HCT116 (cell line): Measurements from ENCODE around the gene TTC12. TPM values are rescaled to one million over a fixed set of nuclear protein-coding genes. Genes with fewer than 3 reads are reported as not detected.

Source experiments
- ATAC-seq: fragments of 200-7000 bp; cut with Tn5 transposase; 2 replicates; pipeline ENCODE4 v1.9.1; 2020; ENCODE audit warnings: mild to moderate bottlenecking, moderate library complexity
- BruUV-seq: library from RNA; stranded (reverse); fragments of 400-500 nt; replicated peaks from 2 replicates; lab custom pipeline; 2021; lab: Mats Ljungman, UMichigan
- CTCF ChIA-PET: fragments of 300-600 bp; sonication (Branson Sonifier 250); formaldehyde crosslinking; loops from one replicate; lab custom pipeline; 2021; ENCODE audit warnings: antibody characterized with exemption; lab: Charles Lee
- POLR2A ChIA-PET: fragments of 300-600, 350-600 bp; sonication (Branson Sonifier 250); formaldehyde crosslinking; loops from one replicate; lab custom pipeline; 2021; ENCODE audit warnings: antibody characterized with exemption; lab: Charles Lee
- RAD21 ChIA-PET, 2 experiments: fragments of 300-600 bp; sonication (Branson Sonifier 250); formaldehyde crosslinking; loops; one replicate each; lab custom pipeline; 2023; ENCODE audit warnings: low total read pairs in 2 of 2; ENCODE audit not compliant: uncharacterized antibody in 2 of 2, unreplicated experiment in 2 of 2, low non-redundant PET in 1 of 2; lab: Charles Lee
- DNase-seq: peaks from one replicate; pipeline ENCODE4 v3.0.0-alpha.2; 2010; ENCODE audit warnings: low read depth, low spot score
- H2AFZ ChIP-seq: fragments of 200-600 bp; shearing (Covaris generic), sonication (generic); 2 replicates; pipeline ENCODE4 v1.6.1; 2017; ENCODE audit warnings: low read depth, mixed run types, mixed read lengths, antibody characterized with exemption, low read length; ENCODE audit not compliant: poor library complexity, severe bottlenecking
- H3K27ac ChIP-seq: 2 replicates; pipeline ENCODE4 v1.5.1; 2012; ENCODE audit warnings: low read depth, low read length
- H3K27me3 ChIP-seq: fragments of 200-600 bp; sonication (generic); 2 replicates; pipeline ENCODE4 v1.6.1; 2016; ENCODE audit warnings: mixed run types, low read length, mixed read lengths; ENCODE audit not compliant: insufficient read depth
- H3K36me3 ChIP-seq, 2 experiments: fragments of 200-500 bp in 1 of 2; fragments of 200-600 bp in 1 of 2; sonication (Bioruptor generic) in 1 of 2; sonication (generic) in 1 of 2; 2 replicates each; pipeline versions ENCODE4 v1.5.1 to v1.6.1; 2014 to 2016; ENCODE audit warnings: low read length in 2 of 2, inconsistent platforms in 1 of 2, mixed read lengths in 1 of 2, mixed run types in 1 of 2; ENCODE audit not compliant: insufficient read depth in 2 of 2, control insufficient read depth in 1 of 2
- H3K4me1 ChIP-seq, 2 experiments: fragments of 200-600 bp in 1 of 2; sonication (generic) in 1 of 2; 2 replicates each; pipeline versions ENCODE4 v1.5.1 to v1.6.1; 2012 to 2017; ENCODE audit warnings: low read length in 2 of 2, inconsistent platforms in 1 of 2, mild to moderate bottlenecking in 1 of 2, mixed read lengths in 1 of 2, mixed run types in 1 of 2, moderate library complexity in 1 of 2; ENCODE audit not compliant: insufficient read depth in 2 of 2, control insufficient read depth in 1 of 2
- H3K4me2 ChIP-seq: fragments of 200-600 bp; sonication (generic); 2 replicates; pipeline ENCODE4 v1.6.1; 2017; ENCODE audit warnings: mixed run types, low read length, mixed read lengths
- H3K4me3 ChIP-seq, 2 experiments: fragments of 200-600 bp in 1 of 2; sonication (generic) in 1 of 2; replicated peaks in 1 of 2; 2 replicates each; pipeline ENCODE4 v1.5.1; 2011 to 2016; ENCODE audit warnings: low read length in 2 of 2, control low read depth in 1 of 2, low read depth in 1 of 2, mild to moderate bottlenecking in 1 of 2, mixed read lengths in 1 of 2, mixed run types in 1 of 2
- H3K79me2 ChIP-seq: fragments of 200-600 bp; sonication (generic); 2 replicates; pipeline ENCODE4 v1.6.1; 2017; ENCODE audit warnings: mild to moderate bottlenecking, mixed run types, low read length, moderate library complexity, mixed read lengths; ENCODE audit not compliant: insufficient read depth
- H3K9ac ChIP-seq: fragments of 200-600 bp; sonication (generic); 2 replicates; pipeline ENCODE4 v1.6.1; 2016; ENCODE audit warnings: low read length, mixed read lengths
- H3K9me2 ChIP-seq: fragments of 200-600 bp; sonication (generic), shearing (Covaris generic); 2 replicates; pipeline ENCODE4 v1.6.1; 2017; ENCODE audit warnings: mixed run types, mild to moderate bottlenecking, moderate library complexity; ENCODE audit not compliant: insufficient read depth
- H3K9me3 ChIP-seq, 2 experiments: fragments of 200-500 bp in 1 of 2; fragments of 200-600 bp in 1 of 2; sonication (Bioruptor generic) in 1 of 2; sonication (generic) in 1 of 2; 2 replicates each; pipeline ENCODE4 v1.6.1; 2014 to 2017; ENCODE audit warnings: low read length in 2 of 2, mixed read lengths in 2 of 2, inconsistent platforms in 1 of 2, low read depth in 1 of 2, mild to moderate bottlenecking in 1 of 2, mixed run types in 1 of 2, moderate library complexity in 1 of 2; ENCODE audit not compliant: control insufficient read depth in 1 of 2, insufficient read depth in 1 of 2
- H4K20me1 ChIP-seq: fragments of 200-600 bp; sonication (generic), shearing (Covaris generic); 2 replicates; pipeline ENCODE4 v1.6.1; 2017; ENCODE audit warnings: mixed run types, mild to moderate bottlenecking, moderate library complexity; ENCODE audit not compliant: insufficient read depth
- CBX3 ChIP-seq: IDR thresholded peaks from 2 replicates; pipeline ENCODE4 v1.6.1; 2012; ENCODE audit warnings: low read depth
- CEBPB ChIP-seq: IDR thresholded peaks from 2 replicates; pipeline ENCODE4 v1.6.1; 2012; ENCODE audit warnings: low read depth
- ELF1 ChIP-seq: IDR thresholded peaks from 2 replicates; pipeline ENCODE4 v1.6.1; 2012; ENCODE audit warnings: low read depth, borderline replicate concordance
- EZH2 ChIP-seq: fragments of 200-600 bp; sonication (generic); IDR thresholded peaks from 2 replicates; pipeline ENCODE4 v1.6.1; 2017; ENCODE audit warnings: antibody characterized with exemption, mixed run types
- FOSL1 ChIP-seq: IDR thresholded peaks from 2 replicates; pipeline ENCODE4 v1.6.1; 2012; ENCODE audit warnings: low read depth
- MAX ChIP-seq: IDR thresholded peaks from 2 replicates; pipeline ENCODE4 v1.6.1; 2012
- POLR2A ChIP-seq: IDR thresholded peaks from 2 replicates; pipeline ENCODE4 v1.7.0; 2011; ENCODE audit warnings: borderline replicate concordance; ENCODE audit not compliant: insufficient read depth, insufficient read length; ENCODE audit errors: extremely low read depth
- SP1 ChIP-seq: IDR thresholded peaks from 2 replicates; pipeline ENCODE4 v1.6.1; 2012; ENCODE audit warnings: low read depth
- SRF ChIP-seq: IDR thresholded peaks from 2 replicates; pipeline ENCODE4 v1.6.1; 2012; ENCODE audit warnings: low read depth
- ZFX ChIP-seq: fragments of 450-650 bp; IDR thresholded peaks from 2 replicates; pipeline ENCODE4 v1.6.1; 2017
- ZNF274 ChIP-seq: fragments of 200-500 bp; sonication (Bioruptor generic); IDR thresholded peaks from 2 replicates; pipeline ENCODE4 v1.6.1; 2014; ENCODE audit warnings: mild to moderate bottlenecking, low read depth, low read length, inconsistent platforms
- intact Hi-C: fragments of 100-400 bp; cut with micrococcal nuclease; formaldehyde crosslinking; loops from 2 replicates; pipeline ENCODE4 v1.10.0; 2022
- total RNA-seq: library from RNA; stranded (reverse); gene quantifications from one replicate; pipeline ENCODE4 v1.2.1, GENCODE V29; 2021; ENCODE audit not compliant: unreplicated experiment

Gene TTC12
- total RNA-seq, 1 experiment from 2014 or later = 12.6 TPM

- Histone ChIP-seq H4K20me1 (no peaks in the 10 kb centered on the region), H3K36me3 (no peaks in the 10 kb centered on the region; a peak in 1 of 4 replicates), H3K9me3 (no peaks in the 10 kb centered on the region), H3K79me2 (no peaks in the 10 kb centered on the region), H3K27ac (no peak overlapping the region), H3K4me2 (no peak overlapping the region), H3K4me1 (no peaks in the 10 kb centered on the region), H3K27me3 (no peaks in the 10 kb centered on the region), H3K9ac (no peak overlapping the region), H3K9me2 (no peaks in the 10 kb centered on the region), H3K4me3 (no peak overlapping the region), H2AFZ (no peak overlapping the region)
- ATAC-seq (no peak), DNase-seq (no peak)
- POLR2A ChIA-PET = no interaction called here
- intact Hi-C loops = no loop called here
- TF ChIP-seq CBX3 = no peak
- TF ChIP-seq ZNF274 = no peak
- no peak for TF ChIP-seq ZFX
- TF ChIP-seq SRF = no peak
- no peak for TF ChIP-seq SP1
- no peak for TF ChIP-seq ELF1
- RAD21 ChIA-PET = no interaction called here
- CTCF ChIA-PET = no interaction called here
- BruUV-seq = no TSS peak
Measured at GRCh38 chr11:113363996-113364641, 49.7 kb downstream of the TTC12 start.

GRCh38 chr11:113365895-113366294, 51.5 kb downstream of the TTC12 start:
- Histone ChIP-seq H3K4me2 (no peak overlapping the region), H3K9me2 (no peaks in the 10 kb centered on the region), H3K36me3 (no peaks in the 10 kb centered on the region; a peak in 1 of 4 replicates), H4K20me1 (no peaks in the 10 kb centered on the region), H3K9ac (no peak overlapping the region), H3K4me1 (no peaks in the 10 kb centered on the region), H3K27me3 (no peaks in the 10 kb centered on the region), H3K27ac (no peak overlapping the region), H3K9me3 (no peaks in the 10 kb centered on the region), H3K79me2 (no peaks in the 10 kb centered on the region), H3K4me3 (no peak overlapping the region), H2AFZ (no peak overlapping the region)
- CTCF ChIA-PET = no interaction called here
- RAD21 ChIA-PET = no interaction called here
- BruUV-seq = no TSS peak
- ATAC-seq (no peak), DNase-seq (no peak)
- intact Hi-C loops = no loop called here
- TF ChIP-seq FOSL1 (no peak), EZH2 (no peak), MAX (no peak), CEBPB (no peak), SP1 (no peak), POLR2A (no peak)
- POLR2A ChIA-PET = no interaction called here
